NCI-H2196 (cell line): ENCODE data around the gene FAM168A.

ENCODE experiments used
- DNase-seq: peaks from one replicate; lab custom pipeline; 2025; ENCODE audit not compliant: unreplicated experiment; lab: John Stamatoyannopoulos, UW

The FAM168A gene

GRCh38 chr11:73521621-73522020 is 76.3 kb downstream of the FAM168A start:
- DNase-seq = no peak

- DNase-seq = no peak
Observed at GRCh38 chr11:73520353-73521061, 77.4 kb downstream of the FAM168A start.

- no peak for DNase-seq
Observed at GRCh38 chr11:73519266-73519665, 78.6 kb downstream of the FAM168A start.

- no peak for DNase-seq
Observed at GRCh38 chr11:73518195-73518594, 79.7 kb downstream of the FAM168A start.

GRCh38 chr11:73516080-73516479 is 81.8 kb downstream of the FAM168A start:
- no peak for DNase-seq

- DNase-seq = no peak
Observed at GRCh38 chr11:73513707-73514106, 84.2 kb downstream of the FAM168A start.

GRCh38 chr11:73510877-73511276 is 87.0 kb downstream of the FAM168A start:
- no peak for DNase-seq

GRCh38 chr11:73510106-73510505 is 87.8 kb downstream of the FAM168A start:
- DNase-seq = no peak

GRCh38 chr11:73509188-73509587 is 88.7 kb downstream of the FAM168A start:
- DNase-seq = no peak

- DNase-seq = no peak
Observed at GRCh38 chr11:73508243-73509176, 89.4 kb downstream of the FAM168A start.

GRCh38 chr11:73507086-73507485 is 90.8 kb downstream of the FAM168A start:
- DNase-seq = no peak

GRCh38 chr11:73506038-73506437 is 91.9 kb downstream of the FAM168A start:
- DNase-seq = no peak

GRCh38 chr11:73498343-73498742 is 99.6 kb downstream of the FAM168A start:
- DNase-seq = no peak

GRCh38 chr11:73496134-73496533 is 101.8 kb downstream of the FAM168A start:
- no peak for DNase-seq

- DNase-seq = no peak
Observed at GRCh38 chr11:73495731-73496130, 102.2 kb downstream of the FAM168A start.

GRCh38 chr11:73493956-73494598 is 103.8 kb downstream of the FAM168A start:
- DNase-seq = peak; percentile 31

GRCh38 chr11:73481626-73482025 is 116.3 kb downstream of the FAM168A start:
- DNase-seq = no peak

- DNase-seq = no peak
Observed at GRCh38 chr11:73480677-73481076, 117.2 kb downstream of the FAM168A start.

- no peak for DNase-seq
Observed at GRCh38 chr11:73478737-73479347, 119.1 kb downstream of the FAM168A start.

- no peak for DNase-seq
Observed at GRCh38 chr11:73477518-73477917, 120.4 kb downstream of the FAM168A start.

GRCh38 chr11:73475549-73476095 is 122.3 kb downstream of the FAM168A start:
- no peak for DNase-seq
